Measurements from ENCODE around the gene ST14. TPM values are rescaled to one million over a fixed set of nuclear protein-coding genes. Genes with fewer than 3 reads are reported as not detected.

ST14 gene
- total RNA-seq, 4 donors from 2014 or later: 335 to 641 (median 446) TPM

DNA sequence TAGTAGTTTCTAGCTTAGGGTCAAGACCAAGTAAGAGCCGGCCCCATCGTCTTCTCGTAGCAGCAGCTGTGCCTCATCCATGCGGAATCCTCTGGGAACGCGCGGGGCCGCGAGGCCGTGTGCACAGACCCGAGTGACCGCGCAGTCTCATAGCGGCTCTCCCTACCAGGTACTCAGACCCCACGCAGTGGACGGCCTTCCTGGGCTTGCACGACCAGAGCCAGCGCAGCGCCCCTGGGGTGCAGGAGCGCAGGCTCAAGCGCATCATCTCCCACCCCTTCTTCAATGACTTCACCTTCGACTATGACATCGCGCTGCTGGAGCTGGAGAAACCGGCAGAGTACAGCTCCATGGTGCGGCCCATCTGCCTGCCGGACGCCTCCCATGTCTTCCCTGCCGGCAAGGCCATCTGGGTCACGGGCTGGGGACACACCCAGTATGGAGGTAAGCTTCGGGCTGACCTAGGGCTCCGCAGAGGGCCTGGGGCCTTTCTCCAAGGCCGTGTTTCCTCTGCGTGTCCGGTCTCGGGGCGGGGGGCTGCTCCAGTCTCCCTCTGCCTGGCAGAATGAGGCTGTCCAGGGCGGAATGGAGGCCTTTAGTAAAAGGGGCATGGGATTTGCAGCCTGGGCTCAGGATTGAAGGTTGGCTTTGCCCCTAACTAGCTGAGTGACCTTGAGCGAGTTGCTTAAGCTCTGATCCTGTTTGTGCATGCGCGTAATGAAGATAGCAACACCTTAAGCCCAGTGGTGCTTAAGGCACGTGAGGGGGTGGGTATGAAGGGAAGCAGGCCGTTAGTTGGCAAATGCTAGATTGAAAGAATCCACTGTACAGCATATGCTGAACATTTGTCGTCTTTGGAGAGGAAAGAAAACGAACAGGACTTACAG lies 48.9 kb downstream of the ST14 start:
- Histone ChIP-seq H3K27ac (no peak overlapping the region), H3K4me3 (no peak overlapping the region), H3K9me3 (no peaks in the 10 kb centered on the region), H3K4me1 (peaks cover 0 to 12% (median 5%) of the 10 kb centered on the region in 4 donors), H3K27me3 (no peaks in the 10 kb centered on the region), H3K36me3 (peaks cover 0 to 7% (median 0%) of the 10 kb centered on the region in 4 donors)
- peak; percentile 6 for DNase-seq
- TF ChIP-seq, protein P1, sequence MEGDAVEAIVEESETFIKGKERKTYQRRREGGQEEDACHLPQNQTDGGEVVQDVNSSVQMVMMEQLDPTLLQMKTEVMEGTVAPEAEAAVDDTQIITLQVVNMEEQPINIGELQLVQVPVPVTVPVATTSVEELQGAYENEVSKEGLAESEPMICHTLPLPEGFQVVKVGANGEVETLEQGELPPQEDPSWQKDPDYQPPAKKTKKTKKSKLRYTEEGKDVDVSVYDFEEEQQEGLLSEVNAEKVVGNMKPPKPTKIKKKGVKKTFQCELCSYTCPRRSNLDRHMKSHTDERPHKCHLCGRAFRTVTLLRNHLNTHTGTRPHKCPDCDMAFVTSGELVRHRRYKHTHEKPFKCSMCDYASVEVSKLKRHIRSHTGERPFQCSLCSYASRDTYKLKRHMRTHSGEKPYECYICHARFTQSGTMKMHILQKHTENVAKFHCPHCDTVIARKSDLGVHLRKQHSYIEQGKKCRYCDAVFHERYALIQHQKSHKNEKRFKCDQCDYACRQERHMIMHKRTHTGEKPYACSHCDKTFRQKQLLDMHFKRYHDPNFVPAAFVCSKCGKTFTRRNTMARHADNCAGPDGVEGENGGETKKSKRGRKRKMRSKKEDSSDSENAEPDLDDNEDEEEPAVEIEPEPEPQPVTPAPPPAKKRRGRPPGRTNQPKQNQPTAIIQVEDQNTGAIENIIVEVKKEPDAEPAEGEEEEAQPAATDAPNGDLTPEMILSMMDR (IDR thresholded peaks at IDR 0.05): no peak
- TF ChIP-seq EP300 (IDR thresholded peaks at IDR 0.05; ENCODE audit: low read depth) (no peak), POLR2A (IDR thresholded peaks at IDR 0.05) (no peak), POLR2AphosphoS5 (IDR thresholded peaks at IDR 0.05) (no peak)
- intact Hi-C loops (cut with DNase I; ENCODE audit: low total_unique reads): no loop called here
- in situ Hi-C loops (cut with MboI; ENCODE audit: low pct_ligation_motif_present in 1 of 4, low pct_unique_long_range_greater_than_20kb in 1 of 4, low sequenced_read_pairs in 3 of 4): loop anchor here (25.0 kb wide), 3 partner anchors 179 to 654 kb away; no protein-coding TSS in a partner anchor
- WGBS, 2 donors (ENCODE audit: low coverage in 1 of 2): 93% methylated on average over 3 to 45 of the region's 45 CpGs

DNA sequence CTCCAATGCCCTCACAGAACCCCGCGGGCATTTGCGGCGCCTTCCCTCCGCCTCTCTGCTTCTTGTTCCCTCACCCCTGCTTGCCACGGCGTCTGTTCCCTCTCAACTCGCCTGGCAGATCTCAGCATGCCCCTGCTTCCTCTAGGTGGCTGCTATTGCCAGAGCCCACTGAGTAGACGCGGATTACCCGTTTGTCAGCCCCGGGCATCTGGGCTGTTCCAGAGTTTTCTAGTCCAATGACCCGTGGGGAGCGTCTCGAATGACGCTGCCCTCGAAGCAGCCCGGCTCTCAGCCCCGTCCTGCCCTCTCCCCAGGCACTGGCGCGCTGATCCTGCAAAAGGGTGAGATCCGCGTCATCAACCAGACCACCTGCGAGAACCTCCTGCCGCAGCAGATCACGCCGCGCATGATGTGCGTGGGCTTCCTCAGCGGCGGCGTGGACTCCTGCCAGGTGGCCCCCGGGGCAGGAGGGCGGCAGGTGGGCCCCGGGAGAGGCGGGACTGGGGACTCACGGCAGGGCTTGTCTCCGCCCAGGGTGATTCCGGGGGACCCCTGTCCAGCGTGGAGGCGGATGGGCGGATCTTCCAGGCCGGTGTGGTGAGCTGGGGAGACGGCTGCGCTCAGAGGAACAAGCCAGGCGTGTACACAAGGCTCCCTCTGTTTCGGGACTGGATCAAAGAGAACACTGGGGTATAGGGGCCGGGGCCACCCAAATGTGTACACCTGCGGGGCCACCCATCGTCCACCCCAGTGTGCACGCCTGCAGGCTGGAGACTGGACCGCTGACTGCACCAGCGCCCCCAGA lies 49.7 kb downstream of the ST14 start:
- peaks cover 0 to 7% (median 0%) of the 10 kb centered on the region in 4 donors for H3K36me3 ChIP-seq

DNA sequence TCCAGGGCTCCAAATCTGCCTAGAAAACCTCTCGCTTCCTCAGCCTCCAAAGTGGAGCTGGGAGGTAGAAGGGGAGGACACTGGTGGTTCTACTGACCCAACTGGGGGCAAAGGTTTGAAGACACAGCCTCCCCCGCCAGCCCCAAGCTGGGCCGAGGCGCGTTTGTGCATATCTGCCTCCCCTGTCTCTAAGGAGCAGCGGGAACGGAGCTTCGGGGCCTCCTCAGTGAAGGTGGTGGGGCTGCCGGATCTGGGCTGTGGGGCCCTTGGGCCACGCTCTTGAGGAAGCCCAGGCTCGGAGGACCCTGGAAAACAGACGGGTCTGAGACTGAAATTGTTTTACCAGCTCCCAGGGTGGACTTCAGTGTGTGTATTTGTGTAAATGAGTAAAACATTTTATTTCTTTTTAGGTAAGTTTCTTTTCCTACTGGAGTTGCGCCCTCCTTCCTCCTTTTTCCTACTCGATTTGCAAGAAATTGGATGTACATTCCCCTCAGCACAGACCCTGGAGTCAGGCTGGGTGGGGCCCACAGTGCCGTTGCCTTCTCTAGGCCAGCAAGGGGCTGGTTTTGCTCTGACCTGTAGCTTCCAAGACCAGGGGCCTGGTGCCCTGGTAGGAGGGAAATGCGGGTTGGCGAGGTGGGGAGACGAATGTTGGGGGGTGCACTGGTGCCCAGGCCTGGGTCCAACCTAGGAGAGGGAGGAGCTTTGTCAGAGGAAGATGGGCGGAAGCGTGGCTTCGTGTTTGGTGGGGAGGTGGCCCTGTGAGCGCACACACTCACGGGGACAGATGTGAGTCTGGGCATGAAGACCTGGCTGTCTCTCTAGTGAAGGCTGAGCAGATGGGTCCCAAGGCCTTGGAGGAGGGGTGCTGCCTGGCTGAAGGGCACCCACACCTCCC lies 50.6 kb downstream of the ST14 start:
- H3K9me3 ChIP-seq: no peaks in the 10 kb centered on the region
- peaks cover 0 to 7% (median 0%) of the 10 kb centered on the region in 4 donors for H3K36me3 ChIP-seq
- no peak overlapping the region for H3K4me3 ChIP-seq
- TF ChIP-seq POLR2A (IDR thresholded peaks at IDR 0.05) (no peak), EP300 (IDR thresholded peaks at IDR 0.05; ENCODE audit: low read depth) (no peak), POLR2AphosphoS5 (IDR thresholded peaks at IDR 0.05) (no peak)
- TF ChIP-seq, protein P1 (IDR thresholded peaks at IDR 0.05): no peak
- peaks cover 0 to 12% (median 5%) of the 10 kb centered on the region in 4 donors for H3K4me1 ChIP-seq
- DNase-seq: peak; percentile 5
- 71 to 86% methylated on average over 5 to 23 of the region's 23 CpGs for WGBS, 2 donors (ENCODE audit: low coverage in 1 of 2)
- in situ Hi-C loops (cut with MboI; ENCODE audit: low pct_ligation_motif_present in 1 of 4, low pct_unique_long_range_greater_than_20kb in 1 of 4, low sequenced_read_pairs in 3 of 4) (loop anchor here (10.0 to 25.0 kb wide), 4 partner anchors 177 to 652 kb away; partner anchors contain the start of gene ADAMTS8 (in 1 of the 4)), intact Hi-C loops (cut with DNase I; ENCODE audit: low total_unique reads) (loop anchor here (5.0 to 10.0 kb wide), 2 partner anchors 175 to 217 kb away; partner anchors contain the start of gene ADAMTS8)
- H3K27me3 ChIP-seq: no peaks in the 10 kb centered on the region
- H3K27ac ChIP-seq: no peak overlapping the region

More for the DNA sequence above, 49.7 kb downstream of the ST14 start:
- no peak overlapping the region for H3K27ac ChIP-seq
- WGBS, 2 donors (ENCODE audit: low coverage in 1 of 2): 88 to 92% methylated on average over 5 to 53 of the region's 53 CpGs
- intact Hi-C loops (cut with DNase I; ENCODE audit: low total_unique reads): no loop called here
- H3K9me3 ChIP-seq: no peaks in the 10 kb centered on the region
- in situ Hi-C loops (cut with MboI; ENCODE audit: low pct_ligation_motif_present in 1 of 4, low pct_unique_long_range_greater_than_20kb in 1 of 4, low sequenced_read_pairs in 3 of 4): loop anchor here (25.0 kb wide), 3 partner anchors 178 to 653 kb away; no protein-coding TSS in a partner anchor
- H3K4me3 ChIP-seq: no peak overlapping the region
- H3K27me3 ChIP-seq: no peaks in the 10 kb centered on the region
- no peak for TF ChIP-seq POLR2A (IDR thresholded peaks at IDR 0.05)
- TF ChIP-seq POLR2AphosphoS5 (IDR thresholded peaks at IDR 0.05): no peak
- TF ChIP-seq EP300 (IDR thresholded peaks at IDR 0.05; ENCODE audit: low read depth): no peak
- TF ChIP-seq, protein P1 (IDR thresholded peaks at IDR 0.05): no peak
- peak; percentile 7 for DNase-seq
- H3K4me1 ChIP-seq: peaks cover 0 to 12% (median 5%) of the 10 kb centered on the region in 4 donors
